CD4-positive, alpha-beta T cell treated with Interferon alpha-2 for 1 hour (primary cell): Measurements from ENCODE around the gene EYA2.

Experiments
- DNase-seq, 2 donors: peaks; one replicate each; pipeline ENCODE4 v3.0.0-alpha.2; 2020 to 2022

The EYA2 gene

GRCh38 chr20:47016068-47016664, 121.5 kb downstream of the EYA2 start:
- no peak for DNase-seq

- DNase-seq = no peak
Observed at GRCh38 chr20:47018381-47018780, 123.7 kb downstream of the EYA2 start.

- no peak for DNase-seq
Observed at GRCh38 chr20:47019121-47019824, 124.6 kb downstream of the EYA2 start.

- no peak for DNase-seq
Observed at GRCh38 chr20:47020231-47020630, 125.6 kb downstream of the EYA2 start.

DNA sequence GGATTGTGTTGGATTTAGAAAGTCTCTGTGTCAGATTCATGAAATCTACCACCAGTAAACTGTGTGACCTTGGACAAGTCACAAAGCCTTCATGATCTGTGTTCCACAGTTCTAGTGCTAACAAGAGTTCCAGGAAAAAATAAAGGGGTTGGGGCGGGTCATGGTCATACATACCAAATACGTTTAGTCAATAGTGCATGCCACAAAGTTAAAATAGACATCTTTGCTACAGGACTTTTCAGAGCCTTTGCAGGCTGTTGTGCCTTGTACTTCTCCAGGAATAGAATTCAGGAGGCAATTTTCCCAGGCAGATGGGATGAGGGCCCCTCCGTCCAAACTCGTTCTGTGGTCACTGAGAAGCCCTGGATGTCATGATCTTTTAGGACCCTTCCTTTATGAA, 127.2 kb downstream of the EYA2 start:
- DNase-seq = no peak

- no peak for DNase-seq
Observed at GRCh38 chr20:47024461-47024937, 129.9 kb downstream of the EYA2 start.

DNA sequence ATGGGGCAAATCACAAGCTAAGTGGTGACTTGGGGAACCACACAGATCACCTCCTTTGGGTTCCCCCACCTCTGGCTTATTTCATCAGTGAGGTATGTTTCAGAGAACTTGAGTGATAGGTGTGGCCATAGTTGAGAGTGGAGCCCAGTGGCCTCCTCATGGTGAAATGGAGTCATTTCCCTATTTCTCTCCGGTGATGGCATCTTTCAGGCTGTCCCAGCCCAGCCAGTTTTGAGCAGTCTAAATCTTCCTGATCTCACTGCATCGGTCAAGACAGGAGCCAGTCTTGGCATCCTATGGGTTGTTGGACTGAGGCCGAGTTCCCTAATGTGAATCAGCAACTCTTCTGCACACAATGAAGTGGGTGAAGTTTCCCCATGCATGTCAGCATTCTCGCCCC, 132.4 kb downstream of the EYA2 start:
- no peak for DNase-seq

DNA sequence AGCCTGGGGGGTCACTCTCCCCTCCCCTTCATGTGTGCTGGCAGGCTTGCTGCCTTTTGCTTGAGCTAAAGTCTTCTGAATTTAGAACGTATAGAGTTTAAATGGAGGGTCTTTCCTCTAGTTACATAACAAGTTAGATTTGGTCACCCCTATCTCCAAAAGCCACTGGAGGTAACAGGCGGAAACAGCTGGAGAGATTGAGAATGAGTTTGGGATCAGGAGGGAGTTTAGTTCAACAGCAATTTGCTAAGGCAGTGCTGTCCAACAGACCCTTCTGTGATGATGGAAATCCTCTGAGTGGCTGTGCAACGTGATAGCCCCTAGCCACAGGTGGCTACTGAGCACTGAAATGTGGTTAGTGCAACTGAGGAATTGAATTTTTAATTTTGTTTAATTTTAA, 132.8 kb downstream of the EYA2 start:
- DNase-seq = no peak

DNA sequence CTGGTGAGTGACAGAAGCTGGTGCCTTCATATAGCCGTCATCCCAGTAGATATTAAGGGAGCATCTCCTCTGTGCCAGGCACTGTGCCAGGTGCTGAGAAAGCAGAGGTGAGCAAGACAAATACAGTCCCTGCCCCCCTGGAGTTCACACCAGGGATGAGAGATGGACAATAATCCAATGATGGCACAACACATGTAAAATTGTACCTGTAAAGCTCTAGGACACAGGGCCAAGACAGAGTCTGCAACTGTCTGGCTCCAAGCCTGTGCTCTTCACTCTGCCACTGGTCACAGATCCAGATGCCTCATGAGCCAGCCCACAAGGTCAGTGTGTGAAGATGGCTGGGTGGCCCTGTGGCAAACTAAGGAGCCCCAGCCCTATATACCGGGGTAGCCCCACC, 133.8 kb downstream of the EYA2 start:
- no peak for DNase-seq

DNA sequence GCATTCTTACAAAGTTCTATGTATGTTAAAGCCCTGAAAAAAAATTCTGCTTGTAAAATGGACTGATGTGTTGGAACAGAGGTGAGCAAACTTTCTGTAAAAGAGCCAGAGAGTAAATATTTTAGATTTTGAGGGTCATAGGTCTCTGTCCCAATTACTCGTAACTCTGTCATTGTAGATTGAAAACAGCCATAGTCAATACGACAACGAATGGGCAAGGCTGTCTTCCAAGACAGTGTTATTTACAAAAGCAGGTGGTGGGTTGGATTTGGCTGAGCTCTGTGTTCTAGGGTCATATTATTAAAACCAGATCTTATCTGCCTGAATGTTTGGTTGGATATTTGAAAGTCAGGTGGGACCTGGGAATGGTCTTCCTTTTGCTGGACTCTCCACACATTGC, 135.2 kb downstream of the EYA2 start:
- no peak for DNase-seq

DNA sequence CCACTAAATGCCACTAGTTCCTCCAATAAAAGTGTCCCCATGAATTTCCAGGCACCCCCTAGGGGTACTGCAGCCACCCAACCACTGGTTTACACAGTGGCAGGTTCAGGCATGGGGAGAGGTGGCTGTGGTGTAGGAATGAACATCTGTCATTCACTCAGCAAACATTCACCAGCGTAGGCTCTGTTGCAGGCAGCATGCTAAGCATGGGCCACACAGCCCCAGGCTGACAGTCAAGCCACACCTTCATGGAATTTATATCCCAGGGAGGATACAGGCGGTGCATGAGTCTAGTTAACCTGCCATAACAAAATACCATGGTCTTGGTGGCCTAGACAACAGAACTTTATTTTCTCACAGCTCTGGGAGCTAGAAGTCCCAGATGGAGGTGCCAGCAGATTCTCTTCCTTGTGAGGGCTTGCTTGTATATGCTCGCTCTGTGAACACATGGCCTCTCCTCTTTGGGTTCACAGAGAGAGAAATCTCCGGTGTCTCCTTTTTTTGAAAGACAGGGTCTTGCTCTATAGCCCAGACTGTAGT, 135.7 kb downstream of the EYA2 start:
- no peak for DNase-seq

DNA sequence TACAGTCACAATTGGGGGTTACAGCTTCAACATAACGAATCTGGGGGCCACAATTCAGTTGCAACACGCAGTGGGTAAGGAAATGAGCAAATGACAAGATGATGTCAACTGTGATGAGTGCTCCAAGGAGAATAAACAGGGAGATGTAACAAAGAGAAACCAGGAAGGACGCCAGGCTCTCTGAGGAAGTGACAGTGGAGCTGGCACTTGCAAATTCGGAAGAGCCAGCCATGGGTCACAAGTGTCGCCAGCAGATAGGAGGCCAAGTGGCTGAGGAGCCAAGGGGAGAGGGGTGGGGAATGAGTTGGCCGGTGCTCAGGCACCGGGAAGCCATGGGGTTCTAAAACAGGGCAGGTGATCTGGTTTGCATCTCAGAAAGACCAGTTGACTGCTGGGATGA, 136.4 kb downstream of the EYA2 start:
- DNase-seq = no peak

GRCh38 chr20:47031821-47032220, 137.2 kb downstream of the EYA2 start:
- no peak for DNase-seq

- no peak for DNase-seq
Observed at GRCh38 chr20:47032933-47033578, 138.4 kb downstream of the EYA2 start.

DNA sequence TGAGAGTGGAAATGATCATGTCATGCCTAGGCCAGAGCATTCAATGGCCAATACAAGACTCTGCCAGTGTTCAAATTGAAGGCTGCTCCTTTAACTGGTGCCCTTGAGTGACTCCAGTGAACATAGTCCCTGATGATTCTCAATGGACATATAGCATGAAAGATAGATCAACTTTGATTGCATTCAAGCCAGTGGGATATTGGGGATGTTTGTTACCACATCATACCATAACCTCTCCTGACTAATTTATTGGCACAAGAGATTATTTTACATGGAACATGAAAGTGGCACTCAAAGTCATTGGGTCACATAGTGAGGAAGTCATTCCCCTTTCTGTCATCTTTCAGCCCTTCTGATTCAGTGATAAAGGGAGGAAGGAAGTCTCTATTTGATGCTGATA, 139.0 kb downstream of the EYA2 start:
- no peak for DNase-seq

DNA sequence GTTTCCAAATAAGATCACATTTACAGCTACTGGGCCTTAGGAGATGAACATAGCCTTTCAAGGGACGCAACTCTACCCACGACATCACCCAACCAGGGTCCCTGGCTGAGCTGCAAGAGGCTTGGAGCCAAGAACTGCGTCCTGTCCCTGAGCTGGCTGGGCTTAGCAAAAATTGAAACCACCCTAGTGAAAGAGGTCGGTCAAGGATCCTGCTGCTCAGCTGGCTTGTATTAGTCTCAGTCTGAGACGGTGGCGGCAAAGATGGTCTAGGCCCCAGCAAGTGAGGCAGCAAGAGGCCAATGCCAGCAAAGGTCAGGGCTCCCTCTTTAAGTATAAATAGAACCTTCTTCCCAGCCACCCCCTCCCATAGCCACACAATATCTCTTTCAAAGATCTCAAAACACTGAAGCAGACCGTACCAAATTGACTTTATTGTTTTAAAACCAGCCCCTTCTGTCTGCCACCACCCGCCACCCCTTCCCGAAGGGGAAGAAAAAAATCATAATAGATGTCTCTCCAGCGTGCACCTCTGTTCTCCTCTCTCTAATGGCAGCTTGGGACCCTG, 140.5 kb downstream of the EYA2 start:
- no peak for DNase-seq

DNA sequence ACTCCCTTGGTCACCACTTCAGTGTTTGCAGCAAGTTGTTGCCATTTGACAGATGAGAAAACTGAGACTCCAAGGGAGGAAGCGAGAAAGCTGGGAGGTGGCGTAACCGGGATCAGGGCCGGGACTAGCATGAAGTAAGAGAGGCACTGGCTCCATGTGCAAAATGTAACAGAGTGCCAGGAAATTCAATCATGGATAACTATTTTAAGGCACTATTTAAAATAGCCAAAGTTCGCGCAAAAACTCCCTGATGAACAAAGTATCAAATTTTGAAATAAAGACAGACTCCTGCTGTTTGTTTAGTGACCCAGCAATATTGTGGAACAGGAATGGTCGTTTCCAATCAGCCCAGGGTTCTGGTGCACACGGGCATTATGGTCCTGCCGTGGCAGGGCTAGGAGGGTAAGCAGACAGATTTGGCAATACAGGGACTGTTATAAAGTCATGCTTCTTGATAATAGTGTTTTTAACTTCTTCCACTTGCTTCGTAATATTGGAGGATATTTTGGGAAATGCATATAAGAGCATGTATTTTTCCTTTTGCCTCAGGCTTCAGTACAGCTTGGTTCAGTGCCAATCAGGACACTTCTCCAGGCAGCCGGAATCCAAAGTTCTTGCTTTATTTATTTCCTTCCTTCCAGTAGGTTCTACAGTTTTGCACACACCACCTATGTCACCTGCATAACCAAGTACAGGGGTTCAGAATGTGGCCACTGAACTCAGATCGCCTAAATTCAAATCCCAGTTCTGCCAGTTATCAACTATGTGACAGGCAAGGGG, 141.6 kb downstream of the EYA2 start:
- no peak for DNase-seq

- no peak for DNase-seq
Observed at GRCh38 chr20:47038566-47039560, 144.2 kb downstream of the EYA2 start.

- no peak for DNase-seq
Observed at GRCh38 chr20:47040506-47041125, 146.0 kb downstream of the EYA2 start.

DNA sequence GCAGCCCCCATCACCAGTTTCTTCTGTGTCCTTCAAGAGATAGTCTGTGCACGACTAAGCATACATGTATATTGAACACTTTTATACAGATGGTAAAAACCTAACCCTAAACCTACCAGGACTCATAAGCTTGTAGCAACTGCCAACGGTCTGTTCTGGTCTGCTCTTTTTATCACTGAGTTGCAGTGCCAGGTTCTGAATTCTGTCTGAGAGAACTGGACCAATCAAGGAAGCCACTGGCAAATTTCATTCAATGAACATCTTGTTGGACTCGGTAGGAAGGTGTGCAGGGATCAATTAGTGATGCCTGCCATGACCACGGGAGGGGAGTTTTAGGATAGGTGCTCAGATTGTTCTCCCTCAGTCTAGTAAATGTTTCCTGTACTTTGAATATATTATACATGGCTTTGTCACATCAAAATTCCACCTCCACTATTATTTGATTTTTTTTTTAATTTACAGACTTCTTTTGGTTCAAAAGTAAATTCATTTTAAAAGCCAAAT, 146.8 kb downstream of the EYA2 start:
- DNase-seq = no peak

DNA sequence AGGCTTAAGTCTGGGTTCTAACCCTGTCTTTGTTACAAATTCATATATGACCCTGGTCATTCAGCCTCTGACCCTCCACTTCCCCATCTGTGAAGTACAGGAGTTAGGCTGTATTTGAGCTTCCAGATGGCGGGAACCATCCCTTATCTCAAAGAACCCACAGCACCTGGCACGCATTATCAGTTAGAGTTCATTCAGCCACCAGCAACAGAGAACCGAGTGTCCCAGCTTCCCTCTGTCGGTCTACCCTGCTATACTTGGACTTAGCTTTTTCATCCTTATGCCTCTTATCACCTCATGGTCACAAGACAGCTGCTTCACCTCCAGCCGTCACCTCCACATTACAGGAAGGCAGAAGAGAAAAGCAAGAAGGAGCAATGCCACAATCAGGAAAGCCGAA, 147.8 kb downstream of the EYA2 start:
- DNase-seq = no peak
